DMS153 treated with DMSO at 0.1 percent for 48 hours (cell line): ENCODE data around the gene BCAN.

Source experiments
- DNase-seq: peaks from one replicate; lab custom pipeline; 2025; ENCODE audit not compliant: unreplicated experiment; lab: John Stamatoyannopoulos, UW

The BCAN gene

GRCh38 chr1:156676114-156676819 lies 34.4 kb downstream of the BCAN start:
- DNase-seq: no peak

- peak; percentile 76 for DNase-seq
These were observed 35.1 kb downstream of the BCAN start, which contains the start of gene NES for GRCh38 chr1:156676820-156677615. Gene NES, minus strand, starts transcription at chr1:156677407. Its CDS starts 143 bp downstream, at chr1:156677264.

DNA sequence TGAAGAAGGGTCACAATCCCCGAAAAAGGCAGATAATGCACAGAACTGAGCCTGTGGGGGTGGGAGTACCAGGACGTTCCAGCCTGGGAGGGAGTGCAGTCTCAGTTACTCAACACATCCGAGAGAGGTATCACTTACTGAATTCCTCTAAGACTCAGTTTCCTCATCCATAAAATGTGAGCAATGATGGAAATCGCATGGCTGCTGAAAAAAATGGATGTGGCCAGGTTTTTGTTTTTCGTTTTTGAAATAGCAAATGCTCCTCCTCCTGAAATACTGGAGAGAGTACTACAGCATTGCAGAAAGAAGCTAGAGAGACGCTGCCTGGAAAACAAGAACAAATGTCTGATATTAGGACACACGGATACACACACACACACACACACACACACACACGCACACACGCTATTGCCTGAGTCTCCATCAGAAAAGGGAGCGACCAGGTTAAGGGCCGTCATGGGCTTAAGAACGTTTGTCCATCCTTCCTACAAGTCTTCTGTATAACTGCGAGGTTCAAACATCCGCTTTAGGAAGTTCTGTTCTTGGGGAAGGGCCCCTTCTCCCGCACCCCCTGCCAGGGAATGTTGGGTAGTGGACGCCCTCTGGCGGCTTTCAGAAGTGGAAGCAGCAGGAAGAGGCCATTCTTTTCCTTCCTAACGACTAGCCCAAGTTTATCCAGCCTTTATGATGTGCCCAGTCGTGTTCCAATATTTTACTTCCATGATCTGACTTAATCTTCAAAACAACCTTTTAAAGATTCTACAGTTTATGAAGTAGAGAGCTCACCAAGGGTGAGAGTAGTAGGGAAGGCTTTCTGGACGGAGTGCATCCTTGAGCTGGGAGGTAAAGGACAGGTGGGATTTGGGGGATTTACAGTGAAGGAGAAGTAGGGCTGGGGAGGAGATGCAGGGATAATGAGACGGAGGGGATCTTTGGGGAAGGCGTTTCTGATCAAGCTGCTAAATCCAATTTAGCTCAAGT lies 36.0 kb downstream of the BCAN start:
- peak; percentile 93 for DNase-seq

DNA sequence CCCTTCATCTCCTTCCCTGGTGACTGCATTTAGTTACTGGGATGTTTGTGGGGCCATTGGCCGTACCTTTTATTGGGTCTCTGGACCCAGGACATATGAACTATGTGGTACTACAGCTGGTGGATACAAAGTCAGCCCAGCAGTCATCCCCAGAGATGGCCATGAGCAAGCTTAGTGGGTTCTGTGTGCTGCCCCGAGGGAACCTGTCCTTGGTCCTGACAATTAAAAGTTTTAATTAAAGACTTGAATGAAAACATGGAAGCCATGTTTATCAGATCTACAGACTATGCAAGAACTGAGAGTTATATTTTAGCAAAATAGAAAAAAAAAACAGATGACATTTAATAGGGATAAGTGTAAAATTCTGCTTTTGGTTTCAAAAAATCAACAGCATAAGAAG lies 38.1 kb downstream of the BCAN start:
- DNase-seq: no peak

GRCh38 chr1:156681196-156681960 lies 39.5 kb downstream of the BCAN start:
- no peak for DNase-seq

- no peak for DNase-seq
These were observed 40.4 kb downstream of the BCAN start for GRCh38 chr1:156682166-156682890.

DNA sequence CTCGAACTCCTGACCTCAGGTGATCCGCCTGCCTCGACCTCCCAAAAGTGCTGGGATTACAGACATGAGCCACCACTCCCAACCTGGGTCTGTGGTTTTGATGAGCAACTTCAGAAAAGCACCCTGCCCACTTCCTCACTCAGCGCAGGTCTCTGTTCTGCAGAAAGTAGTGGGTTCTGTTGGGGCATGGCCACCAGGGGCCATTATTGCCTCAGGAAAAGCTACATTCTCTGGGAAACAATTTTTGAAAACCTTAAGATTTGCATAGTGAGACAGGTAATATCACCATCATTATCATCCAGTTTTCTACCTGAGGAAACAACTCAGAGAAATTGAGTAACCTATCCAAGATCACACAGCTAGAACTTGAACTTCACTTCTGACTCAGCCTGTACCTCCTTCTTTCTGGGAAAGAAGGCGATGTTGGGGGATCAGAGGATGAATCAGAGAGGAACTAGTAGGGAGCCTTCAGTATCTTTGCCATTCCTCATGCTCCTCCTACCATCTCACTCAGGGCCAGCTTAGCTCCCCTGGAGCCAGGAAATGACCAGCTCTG lies 42.4 kb downstream of the BCAN start:
- no peak for DNase-seq

DNA sequence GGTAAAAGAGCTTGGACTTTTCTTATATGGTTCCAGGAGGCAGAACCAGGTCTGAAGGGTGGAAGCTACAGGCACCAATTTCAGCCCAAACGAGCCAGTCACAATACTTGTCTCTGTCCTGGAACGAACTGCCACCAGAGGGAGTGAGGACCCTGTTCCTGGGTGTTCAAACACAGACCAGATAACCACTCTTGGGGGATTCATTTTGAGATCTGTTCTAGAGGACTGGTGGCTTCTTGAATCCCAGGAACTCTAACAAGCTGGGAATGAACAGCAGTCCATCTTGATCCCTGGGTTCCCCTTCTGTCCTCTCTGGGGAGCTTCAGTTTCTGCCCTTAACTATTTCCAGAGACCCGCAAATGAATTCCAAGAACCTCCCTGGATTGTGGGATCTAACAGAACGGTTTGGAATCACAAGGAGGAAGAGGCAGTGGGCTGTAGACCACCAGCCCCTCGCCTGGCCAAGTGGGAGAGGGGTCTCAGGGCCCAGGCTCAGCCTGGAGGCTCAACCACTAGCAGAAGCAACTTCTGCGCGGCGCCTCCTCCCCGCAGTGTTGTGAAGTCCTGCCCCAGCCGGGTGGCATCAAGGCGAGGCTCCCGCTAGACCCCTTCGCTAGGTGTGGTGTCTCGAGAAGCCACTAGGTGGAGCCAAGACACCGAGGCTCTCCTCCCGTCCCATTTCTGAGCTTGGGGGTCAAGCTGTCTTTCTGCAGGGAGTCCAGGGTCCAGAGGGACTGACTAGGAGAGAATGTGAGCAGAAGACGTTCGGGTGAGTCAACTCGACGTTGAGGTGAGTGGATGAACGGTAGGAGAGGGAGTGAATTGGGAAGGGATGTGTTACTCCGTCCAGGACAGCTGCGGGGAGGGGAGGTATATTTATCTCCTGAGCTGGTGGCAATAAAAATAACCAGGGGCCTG lies 47.4 kb downstream of the BCAN start:
- peak; percentile 92 for DNase-seq

DNA sequence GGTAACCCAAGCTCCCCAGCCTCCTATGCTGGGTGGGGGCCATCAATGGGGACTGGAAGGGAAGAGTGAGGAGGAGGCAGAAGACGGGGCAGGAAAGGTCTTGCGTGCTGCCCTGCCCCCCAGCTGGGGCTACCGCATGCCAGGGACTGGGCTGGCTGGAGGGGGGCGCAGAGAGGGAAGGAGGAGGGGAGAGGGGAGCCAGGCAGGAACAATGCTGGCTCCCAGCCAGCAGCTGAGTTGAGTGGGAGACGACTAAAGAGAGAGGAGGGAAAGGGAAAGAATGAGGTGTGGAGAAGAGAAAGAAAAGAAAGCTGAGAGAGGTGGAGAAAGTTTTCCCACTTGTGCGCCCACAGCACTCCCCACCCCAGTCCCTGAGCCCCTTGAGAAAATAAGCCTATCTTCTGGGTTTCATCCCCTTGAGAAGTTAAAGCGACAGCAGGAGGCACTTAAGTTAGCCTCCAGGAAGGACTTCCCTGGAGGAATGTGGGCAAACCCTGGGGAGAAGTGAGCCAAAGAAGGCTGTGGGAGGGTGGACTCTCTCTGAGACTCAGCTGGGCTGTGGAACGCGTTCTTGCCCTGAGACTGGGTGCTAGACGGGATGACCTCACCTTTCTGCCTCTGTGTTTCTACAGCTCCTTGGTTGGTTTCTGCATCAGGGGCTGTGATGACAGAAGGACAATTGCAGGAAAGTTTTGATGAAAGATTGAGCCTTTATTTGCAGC lies 48.2 kb downstream of the BCAN start:
- no peak for DNase-seq

DNA sequence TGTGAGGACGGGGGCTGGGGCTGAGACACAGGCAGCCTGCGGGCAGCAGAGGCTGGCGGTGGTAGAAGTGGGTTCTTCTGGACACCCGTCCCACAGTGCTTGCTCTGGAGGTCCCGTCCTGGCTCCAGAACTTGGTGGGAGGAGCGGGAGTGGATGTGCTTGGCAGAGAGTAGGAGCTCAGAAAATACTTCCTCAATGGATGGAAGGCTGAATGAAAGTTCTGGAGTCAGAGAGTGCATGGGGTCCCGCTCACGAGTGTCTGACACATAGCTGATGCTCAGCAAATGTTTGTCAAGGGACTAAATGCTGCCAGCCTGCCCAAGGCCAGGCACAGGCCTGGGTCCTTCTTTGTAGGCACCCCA lies 48.7 kb downstream of the BCAN start:
- no peak for DNase-seq

GRCh38 chr1:156691191-156691590 lies 49.3 kb downstream of the BCAN start:
- DNase-seq: no peak

- no peak for DNase-seq
These were observed 49.9 kb downstream of the BCAN start for GRCh38 chr1:156691665-156692440.

DNA sequence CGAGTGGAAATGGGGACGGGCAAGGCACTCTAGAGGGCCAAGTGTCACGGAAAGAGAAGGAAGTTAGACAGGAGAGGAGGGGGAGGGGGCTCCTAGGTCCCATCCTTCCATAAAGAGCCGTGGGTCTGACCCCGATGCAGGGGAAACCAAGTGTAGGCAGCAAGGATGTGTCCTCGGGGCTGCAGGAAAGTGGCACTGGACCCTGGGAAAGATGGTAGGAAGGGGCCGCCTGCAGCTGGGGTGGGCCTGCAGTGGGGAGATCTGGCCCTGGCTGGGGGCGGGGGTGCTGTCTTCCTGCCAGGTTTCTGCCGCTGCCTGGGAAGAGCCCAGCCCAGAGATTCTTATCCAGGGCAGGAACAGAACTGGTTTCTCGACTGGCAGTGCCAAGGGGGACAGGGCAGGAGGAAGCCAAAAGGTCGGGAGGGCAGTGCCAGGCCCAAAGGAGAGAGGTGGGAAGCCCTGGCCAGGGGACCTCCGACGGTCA lies 50.6 kb downstream of the BCAN start:
- no peak for DNase-seq

- DNase-seq: peak; percentile 92
These were observed 51.3 kb downstream of the BCAN start for GRCh38 chr1:156692925-156693847.

GRCh38 chr1:156693848-156694689 lies 52.2 kb downstream of the BCAN start:
- DNase-seq: no peak
